H1 (cell line): ENCODE measurements around the gene EPB41L4B. TPM values are rescaled to one million over a fixed set of nuclear protein-coding genes. Genes with fewer than 3 reads are reported as not detected.
A peak's percentile ranks its signal among the peaks of the same experiment; 100 is the strongest.

Experiments
- CTCF ChIA-PET: fragments of 300-600 bp; sonication (Branson Sonifier 250); formaldehyde crosslinking; loops from one replicate; lab custom pipeline; 2021; ENCODE audit not compliant: partially characterized antibody; lab: Charles Lee
- POLR2A ChIA-PET: fragments of 300-600 bp; sonication (Branson Sonifier 250); formaldehyde crosslinking; loops from one replicate; lab custom pipeline; 2021; ENCODE audit warnings: inconsistent platforms; ENCODE audit not compliant: partially characterized antibody; lab: Charles Lee
- DNase-seq, 2 experiments: peaks; one replicate each; pipeline versions ENCODE4 v3.0.0 to v3.0.0-alpha.2; 2010 to 2022; ENCODE audit warnings: low spot score in 2 of 2, low read depth in 1 of 2, mixed read lengths in 1 of 2
- FAIRE-seq: peaks from 2 replicates; lab custom pipeline; 2011; peaks lifted over from hg19 to GRCh38; lab: Jason Lieb, UNC
- H2AFZ ChIP-seq: 2 replicates; pipeline ENCODE4 v1.8.1; 2012; ENCODE audit warnings: low read length, inconsistent platforms
- H2AK5ac ChIP-seq: 2 replicates; pipeline ENCODE4 v1.6.1; 2013; ENCODE audit warnings: low read depth, low read length
- H2BK120ac ChIP-seq: replicated peaks from 2 replicates; pipeline ENCODE3; 2013; ENCODE audit warnings: low read depth, low read length, inconsistent platforms
- H2BK12ac ChIP-seq: 2 replicates; pipeline ENCODE4 v1.6.1; 2013; ENCODE audit warnings: low read depth, low read length
- H2BK15ac ChIP-seq: 2 replicates; pipeline ENCODE4 v1.6.1; 2013; ENCODE audit warnings: low read length
- H2BK20ac ChIP-seq: 2 replicates; pipeline ENCODE4 v1.6.1; 2013; ENCODE audit warnings: low read length
- H2BK5ac ChIP-seq: 2 replicates; pipeline ENCODE4 v1.6.1; 2013; ENCODE audit warnings: low read depth, low read length
- H3K14ac ChIP-seq: 2 replicates; pipeline ENCODE4 v1.6.1; 2013; ENCODE audit warnings: inconsistent platforms; ENCODE audit not compliant: insufficient read length
- H3K18ac ChIP-seq: 2 replicates; pipeline ENCODE4 v1.6.1; 2013; ENCODE audit warnings: low read length; ENCODE audit errors: extremely low read depth
- H3K23ac ChIP-seq: 2 replicates; pipeline ENCODE4 v1.6.1; 2013; ENCODE audit warnings: inconsistent platforms; ENCODE audit not compliant: insufficient read length
- H3K23me2 ChIP-seq: 2 replicates; pipeline ENCODE4 v1.6.1; 2013; ENCODE audit warnings: low read depth, low read length
- H3K27ac ChIP-seq: 2 replicates; pipeline ENCODE4 v1.6.1; 2011; ENCODE audit warnings: low read depth, low read length, inconsistent platforms
- H3K27me3 ChIP-seq, 4 experiments: replicated peaks in 1 of 4; 1 replicate in 1 of 4; 2 replicates in 3 of 4; pipeline versions ENCODE4 v1.6.1 to v1.8.1; 2011 to 2013; ENCODE audit warnings: low read length in 3 of 4, mild to moderate bottlenecking in 3 of 4, inconsistent platforms in 2 of 4, mixed read lengths in 2 of 4, moderate library complexity in 1 of 4; ENCODE audit not compliant: control insufficient read depth in 3 of 4, insufficient read depth in 3 of 4; ENCODE audit errors: extremely low read depth in 1 of 4
- H3K36me3 ChIP-seq, 4 experiments: 2 replicates each; pipeline versions ENCODE4 v1.6.1 to v1.8.1; 2011 to 2013; ENCODE audit warnings: mild to moderate bottlenecking in 4 of 4, low read length in 3 of 4, moderate library complexity in 2 of 4, control low read depth in 1 of 4, inconsistent platforms in 1 of 4; ENCODE audit not compliant: insufficient read depth in 4 of 4, control insufficient read depth in 2 of 4
- H3K4ac ChIP-seq: replicated peaks from 2 replicates; pipeline ENCODE3; 2013; ENCODE audit warnings: low read length, low read depth, mixed read lengths, inconsistent platforms; ENCODE audit not compliant: insufficient read length
- H3K4me1 ChIP-seq, 4 experiments: replicated peaks in 1 of 4; 1 replicate in 1 of 4; 2 replicates in 3 of 4; pipeline versions ENCODE4 v1.6.1 to v1.8.1; 2011 to 2013; ENCODE audit warnings: low read length in 3 of 4, inconsistent platforms in 2 of 4, mixed read lengths in 1 of 4; ENCODE audit not compliant: insufficient read depth in 4 of 4, control insufficient read depth in 3 of 4
- H3K4me2 ChIP-seq, 2 experiments: 2 replicates each; pipeline versions ENCODE4 v1.6.1 to v1.8.1; 2011 to 2013; ENCODE audit warnings: low read depth in 2 of 2, low read length in 2 of 2, control low read depth in 1 of 2, inconsistent platforms in 1 of 2, mild to moderate bottlenecking in 1 of 2; ENCODE audit not compliant: insufficient read depth in 1 of 2
- H3K4me3 ChIP-seq, 4 experiments: fragments of 200-600, 300-600 bp in 1 of 4; sonication (generic), shearing (Covaris generic), sonication (Bioruptor Twin) in 1 of 4; 2 replicates each; pipeline versions ENCODE4 v1.5.1 to v1.8.1; 2011 to 2016; ENCODE audit warnings: low read length in 4 of 4, low read depth in 3 of 4, control low read depth in 2 of 4, inconsistent platforms in 2 of 4, mild to moderate bottlenecking in 2 of 4, mixed read lengths in 1 of 4, moderate library complexity in 1 of 4; ENCODE audit not compliant: insufficient read depth in 2 of 4; ENCODE audit errors: extremely low read depth in 1 of 4
- H3K56ac ChIP-seq: replicated peaks from 2 replicates; pipeline ENCODE3; 2013; ENCODE audit warnings: low read depth, mild to moderate bottlenecking, mixed read lengths, low read length, inconsistent platforms; ENCODE audit not compliant: insufficient read length
- H3K79me1 ChIP-seq: 2 replicates; pipeline ENCODE4 v1.6.1; 2013; ENCODE audit warnings: low read depth, low read length, control low read depth
- H3K79me2 ChIP-seq, 2 experiments: 2 replicates each; pipeline versions ENCODE4 v1.6.1 to v1.8.1; 2012 to 2013; ENCODE audit warnings: low read length in 2 of 2, mild to moderate bottlenecking in 2 of 2, inconsistent platforms in 1 of 2; ENCODE audit not compliant: insufficient read depth in 2 of 2, control insufficient read depth in 1 of 2
- H3K9ac ChIP-seq, 4 experiments: replicated peaks in 1 of 4; 1 replicate in 1 of 4; 2 replicates in 3 of 4; pipeline versions ENCODE4 v1.6.1 to v1.8.1; 2011 to 2013; ENCODE audit warnings: low read depth in 3 of 4, low read length in 3 of 4, control low read depth in 2 of 4, mild to moderate bottlenecking in 2 of 4, moderate library complexity in 2 of 4, inconsistent platforms in 1 of 4; ENCODE audit errors: extremely low read depth in 1 of 4
- H3K9me3 ChIP-seq, 2 experiments: 2 replicates each; pipeline versions ENCODE4 v1.6.1 to v1.8.1; 2012 to 2013; ENCODE audit warnings: mild to moderate bottlenecking in 2 of 2, moderate library complexity in 2 of 2, control low read depth in 1 of 2, inconsistent platforms in 1 of 2, low read depth in 1 of 2, low read length in 1 of 2, mixed read lengths in 1 of 2; ENCODE audit not compliant: insufficient read depth in 2 of 2
- H4K20me1 ChIP-seq, 2 experiments: replicated peaks in 1 of 2; 2 replicates each; pipeline versions ENCODE3 to v1.8.1; 2011 to 2013; ENCODE audit warnings: inconsistent platforms in 2 of 2, low read length in 2 of 2, mild to moderate bottlenecking in 1 of 2; ENCODE audit not compliant: insufficient read depth in 2 of 2, control insufficient read depth in 1 of 2
- H4K5ac ChIP-seq: 2 replicates; pipeline ENCODE4 v1.6.1; 2013; ENCODE audit warnings: low read length, low read depth, mixed read lengths, inconsistent platforms; ENCODE audit not compliant: insufficient read length
- H4K8ac ChIP-seq: 2 replicates; pipeline ENCODE4 v1.8.0; 2013; ENCODE audit warnings: mild to moderate bottlenecking, moderate library complexity, low read length, inconsistent platforms; ENCODE audit not compliant: insufficient read depth; ENCODE audit errors: extremely low read depth
- H4K91ac ChIP-seq: replicated peaks from 2 replicates; pipeline ENCODE3; 2013; ENCODE audit warnings: low read length, mixed read lengths, inconsistent platforms; ENCODE audit not compliant: insufficient read length
- BACH1 ChIP-seq: IDR thresholded peaks from 2 replicates; pipeline ENCODE4 v1.6.1; 2012; ENCODE audit warnings: low read length, improper control_type of control experiment
- CBX5 ChIP-seq: fragments of 300-800, 300-1000 bp; sonication (generic); IDR thresholded peaks from 2 replicates; pipeline ENCODE4 v1.7.1; 2016; ENCODE audit warnings: antibody characterized with exemption, low read length, low read depth
- CEBPB ChIP-seq: IDR thresholded peaks from 2 replicates; pipeline ENCODE4 v1.6.1; 2012; ENCODE audit warnings: low read depth, low read length
- CHD1 ChIP-seq: IDR thresholded peaks from 2 replicates; pipeline ENCODE4 v1.6.1; 2012; ENCODE audit warnings: low read depth, low read length, improper control_type of control experiment
- CHD2 ChIP-seq: IDR thresholded peaks from 2 replicates; pipeline ENCODE4 v1.6.1; 2012; ENCODE audit warnings: low read length, improper control_type of control experiment
- CREB1 ChIP-seq: IDR thresholded peaks from 2 replicates; pipeline ENCODE4 v1.6.1; 2012; ENCODE audit warnings: inconsistent platforms
- EP300 ChIP-seq, 2 experiments: IDR thresholded peaks; 1 replicate in 1 of 2; 2 replicates in 1 of 2; pipeline ENCODE4 v1.6.1; 2011 to 2012; ENCODE audit warnings: low read depth in 2 of 2, low read length in 2 of 2, mild to moderate bottlenecking in 2 of 2, borderline replicate concordance in 1 of 2, inconsistent platforms in 1 of 2, moderate library complexity in 1 of 2
- GABPA ChIP-seq: IDR thresholded peaks from 2 replicates; pipeline ENCODE4 v1.6.1; 2011; ENCODE audit warnings: mild to moderate bottlenecking, low read length, moderate library complexity, borderline replicate concordance; ENCODE audit not compliant: insufficient read depth
- JUND ChIP-seq: IDR thresholded peaks from 2 replicates; pipeline ENCODE4 v1.6.1; 2011; ENCODE audit warnings: mild to moderate bottlenecking, improper control_type of control experiment, low read length
- RAD21 ChIP-seq, 2 experiments: IDR thresholded peaks in 1 of 2; conservative IDR thresholded peaks in 1 of 2; 2 replicates each; pipeline ENCODE4 v1.6.1; 2011; ENCODE audit warnings: low read depth in 2 of 2, low read length in 2 of 2, improper control_type of control experiment in 1 of 2, inconsistent platforms in 1 of 2, mild to moderate bottlenecking in 1 of 2, moderate library complexity in 1 of 2
- RFX5 ChIP-seq: IDR thresholded peaks from 2 replicates; pipeline ENCODE4 v1.6.1; 2011; ENCODE audit warnings: low read depth, low read length, improper control_type of control experiment, borderline replicate concordance
- SRF ChIP-seq: IDR thresholded peaks from 2 replicates; pipeline ENCODE4 v1.6.1; 2011; ENCODE audit warnings: mild to moderate bottlenecking, low read depth, low read length, moderate library complexity
- WGBS, 2 experiments: shearing (Covaris generic) in 1 of 2; methylation state at CpG; one replicate each; pipeline versions ENCODE4 v1.1.6 to v1.1.7; 2013 to 2015; ENCODE audit warnings: low lambda C conversion rate in 2 of 2, mixed read lengths in 2 of 2, inconsistent platforms in 1 of 2, low coverage in 1 of 2, missing lambda C conversion rate in 1 of 2; ENCODE audit not compliant: insufficient replicate concordance in 2 of 2, insufficient coverage in 1 of 2, insufficient read length in 1 of 2; ENCODE audit errors: extremely low coverage in 1 of 2, missing lambda C conversion rate in 1 of 2; 5-methylcytosine and 5-hydroxymethylcytosine counted together
- polyA plus RNA-seq, 7 experiments: library from polyadenylated mRNA; depleted of rRNA in 3 of 7; stranded (reverse) in 5 of 7; unstranded in 2 of 7; fragments of >200 nt in 5 of 7; fragments of 200-250 nt in 2 of 7; gene quantifications; 1 replicate in 5 of 7; 2 replicates in 1 of 7; 4 replicates in 1 of 7; pipeline versions ENCODE4 v1.2.1 to v1.2.3, GENCODE V29; 2011 to 2013; ENCODE audit warnings: missing spikeins in 2 of 7, mixed read lengths in 2 of 7
- total RNA-seq: library from RNA; stranded (reverse); fragmentation: NEBNext Ultra II Directional; extraction: Animal tissue kit (Norgen Biotek cat#: 25700); gene quantifications from 2 replicates; pipeline ENCODE4 v1.2.1, GENCODE V29; 2021

EPB41L4B gene
- total and polyA plus RNA-seq, 2 of the 8 experiments (the other 6 are each of a cell fraction or from before 2014, with no cell fraction given): 11.9 to 25.0 TPM

GRCh38 chr9:109122726-109123621 is 197.9 kb downstream of the EPB41L4B start:
- Histone ChIP-seq H2BK120ac (no peak overlapping the region), H3K79me1 (peaks cover 9% of the 10 kb centered on the region), H3K4me1 (peaks cover 7 to 14% (median 12%) of the 10 kb centered on the region in 4 experiments; a peak in 6 of 7 replicates), H3K79me2 (peaks cover 14 to 17% of the 10 kb centered on the region in 2 experiments), H3K27ac (no peak overlapping the region), H3K4ac (no peak overlapping the region), H4K91ac (no peak overlapping the region), H2BK5ac (no peak overlapping the region), H3K23me2 (peaks cover 10% of the 10 kb centered on the region), H2AFZ (no peak overlapping the region), H3K9ac (no peak overlapping the region), H3K56ac (no peak overlapping the region), H3K4me2 (no peak overlapping the region), H3K18ac (no peak overlapping the region), H3K14ac (no peak overlapping the region), H3K27me3 (no peaks in the 10 kb centered on the region), H3K4me3 (no peak overlapping the region), H3K36me3 (no peaks in the 10 kb centered on the region), H2AK5ac (no peak overlapping the region), H4K8ac (no peak overlapping the region), H4K5ac (no peak overlapping the region), H3K9me3 (no peaks in the 10 kb centered on the region), H2BK20ac (no peak overlapping the region), H2BK15ac (peak overlapping the region; percentile 22; the same call in 1 of the 2 replicates), H2BK12ac (no peak overlapping the region; the same call in 1 of the 2 replicates), H4K20me1 (peaks cover 5 to 9% of the 10 kb centered on the region in 2 experiments), H3K23ac (no peak overlapping the region)
- 89% methylated on average over 12 of the region's 12 CpGs; no CpG with 5 or more reads in 1 of the 2 experiments for WGBS, 2 experiments
- ChIA-PET CTCF (no interaction called here), POLR2A (interaction anchor here (1.0 to 1.2 kb wide), 4 partner anchors 7 to 109 kb away, joined by 3 to 5 read pairs (median 3); no protein-coding TSS in a partner anchor)
- FAIRE-seq: no peak
- DNase-seq: no peak
- no peak for TF ChIP-seq CBX5
- no peak for TF ChIP-seq CHD1
- no peak for TF ChIP-seq CREB1
- no peak for TF ChIP-seq EP300 (IDR thresholded peaks at IDR 0.05; ENCODE audit: borderline replicate concordance in 1 of 2, low read depth in 2 of 2, low read length in 2 of 2)
- no peak for TF ChIP-seq RAD21 (IDR thresholded peaks at IDR 0.05 in 1 of 2, conservative IDR thresholded peaks at IDR 0.05 in 1 of 2; ENCODE audit: low read depth in 2 of 2, low read length in 2 of 2)
- no peak for TF ChIP-seq CHD2
- TF ChIP-seq CEBPB: peak; percentile 46; the same call in 1 of the 2 replicates
- TF ChIP-seq RFX5: no peak
- no peak for TF ChIP-seq JUND
- TF ChIP-seq BACH1: 0 out of 2 replicates have a peak, but pooled peaks have one; percentile 24
- TF ChIP-seq SRF: no peak
- no peak for TF ChIP-seq GABPA
